Fibroblast of mammary gland (primary cell): Measurements from ENCODE around the gene DLGAP3.

Source experiments
- DNase-seq: peaks from one replicate; pipeline ENCODE4 v3.0.0-alpha.2; 2010; ENCODE audit warnings: low read depth
- H3K4me3 ChIP-seq: 2 replicates; pipeline ENCODE4 v1.5.1; 2011; ENCODE audit warnings: low read depth, mild to moderate bottlenecking, low read length, moderate library complexity; ENCODE audit not compliant: control insufficient read depth
- TF ChIP-seq, protein P1 (sequence below): conservative IDR thresholded peaks from 2 replicates; pipeline ENCODE4 v1.5.1; 2011; ENCODE audit warnings: low read depth, low read length, inconsistent platforms; ENCODE audit not compliant: control insufficient read depth, insufficient read depth

DLGAP3 gene

GRCh38 chr1:34868230-34869049 is 61.0 kb downstream of the DLGAP3 start:
- DNase-seq, result no peak
- TF ChIP-seq, protein P1, sequence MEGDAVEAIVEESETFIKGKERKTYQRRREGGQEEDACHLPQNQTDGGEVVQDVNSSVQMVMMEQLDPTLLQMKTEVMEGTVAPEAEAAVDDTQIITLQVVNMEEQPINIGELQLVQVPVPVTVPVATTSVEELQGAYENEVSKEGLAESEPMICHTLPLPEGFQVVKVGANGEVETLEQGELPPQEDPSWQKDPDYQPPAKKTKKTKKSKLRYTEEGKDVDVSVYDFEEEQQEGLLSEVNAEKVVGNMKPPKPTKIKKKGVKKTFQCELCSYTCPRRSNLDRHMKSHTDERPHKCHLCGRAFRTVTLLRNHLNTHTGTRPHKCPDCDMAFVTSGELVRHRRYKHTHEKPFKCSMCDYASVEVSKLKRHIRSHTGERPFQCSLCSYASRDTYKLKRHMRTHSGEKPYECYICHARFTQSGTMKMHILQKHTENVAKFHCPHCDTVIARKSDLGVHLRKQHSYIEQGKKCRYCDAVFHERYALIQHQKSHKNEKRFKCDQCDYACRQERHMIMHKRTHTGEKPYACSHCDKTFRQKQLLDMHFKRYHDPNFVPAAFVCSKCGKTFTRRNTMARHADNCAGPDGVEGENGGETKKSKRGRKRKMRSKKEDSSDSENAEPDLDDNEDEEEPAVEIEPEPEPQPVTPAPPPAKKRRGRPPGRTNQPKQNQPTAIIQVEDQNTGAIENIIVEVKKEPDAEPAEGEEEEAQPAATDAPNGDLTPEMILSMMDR, result no peak
- H3K4me3 ChIP-seq, result no peak overlapping the region

DNA sequence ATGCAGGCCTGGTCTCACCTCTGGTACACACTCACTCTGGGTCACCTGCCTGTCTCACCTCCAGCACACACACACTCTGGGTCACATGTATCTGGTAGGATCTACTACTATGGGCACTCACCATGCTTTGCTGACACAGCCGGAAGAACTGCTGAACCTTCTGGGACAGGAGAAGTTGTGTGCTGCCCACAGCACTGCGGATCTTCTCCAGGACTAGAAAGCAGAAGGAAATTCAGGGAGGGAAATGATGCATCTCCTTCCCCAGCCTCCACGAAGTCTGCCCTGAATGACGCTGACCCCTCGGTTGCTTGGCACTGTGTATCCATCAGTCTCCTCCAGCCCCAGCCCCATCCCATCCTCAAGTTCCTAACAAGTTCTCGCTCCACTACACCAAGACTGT is 62.0 kb downstream of the DLGAP3 start:
- no peak overlapping the region for H3K4me3 ChIP-seq
- DNase-seq, result no peak

DNA sequence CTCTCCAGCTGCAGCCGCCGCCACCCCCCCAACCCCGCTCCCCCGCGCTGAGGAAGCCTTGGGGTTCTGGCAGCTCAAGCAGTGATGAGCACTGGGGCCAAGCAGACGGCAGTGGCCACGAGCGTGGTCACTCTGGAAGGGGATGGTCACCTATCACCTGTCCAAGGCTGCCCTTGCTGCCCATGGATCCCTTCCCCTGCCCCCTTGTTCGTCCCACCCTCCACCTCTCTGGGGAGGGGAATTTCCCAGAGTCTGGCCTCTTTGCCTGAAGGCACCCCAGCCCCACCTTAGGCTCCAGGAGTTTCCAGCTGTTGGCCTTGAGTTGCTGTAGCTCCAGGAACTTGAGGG is 62.7 kb downstream of the DLGAP3 start:
- no peak for DNase-seq
- H3K4me3 ChIP-seq, result peak overlapping the region; percentile 63
- TF ChIP-seq, protein P1, result no peak

More for the DNA sequence above, 62.0 kb downstream of the DLGAP3 start:
- TF ChIP-seq, protein P1, result no peak

DNA sequence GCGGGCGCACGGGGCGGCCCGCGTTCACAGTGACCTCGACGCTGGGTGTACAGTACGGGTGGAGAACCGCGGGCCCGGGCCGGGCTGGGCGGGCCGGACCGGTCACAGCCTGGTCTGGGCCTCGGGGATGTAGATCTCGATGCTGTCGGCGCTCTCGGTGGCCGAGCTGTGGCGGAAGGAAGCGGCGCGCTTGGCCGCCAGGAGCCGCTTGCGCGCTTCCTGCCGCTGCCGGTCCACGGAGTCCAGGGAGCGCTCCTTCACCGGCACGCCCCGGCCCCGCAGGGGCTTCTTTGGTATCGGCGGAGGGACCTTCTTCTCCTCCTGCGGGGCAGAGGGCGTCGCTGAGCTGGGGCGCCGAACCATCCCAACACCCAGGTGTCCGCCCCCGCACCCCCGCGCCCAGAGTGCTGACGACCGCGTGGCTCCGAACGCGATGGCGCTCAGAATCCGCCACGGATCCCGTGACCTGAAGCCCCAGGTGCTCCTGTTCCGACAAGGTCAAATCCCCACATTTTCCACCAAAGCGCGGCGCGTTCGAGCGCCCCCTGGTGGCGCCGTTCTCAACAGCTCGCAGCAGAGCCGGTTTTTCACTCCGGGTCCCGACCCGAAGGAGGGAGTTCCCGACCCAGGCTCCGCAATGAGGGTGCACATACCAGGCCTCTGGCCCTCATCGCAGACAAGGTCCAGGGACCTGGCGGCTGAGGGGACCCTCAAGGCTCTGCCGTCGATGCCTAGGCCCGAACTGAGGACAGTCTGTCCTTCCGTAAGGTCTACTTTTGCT is 63.3 kb downstream of the DLGAP3 start:
- DNase-seq, result peak; percentile 64
- TF ChIP-seq, protein P1, result peak; percentile 85
- peak overlapping the region; percentile 63 for H3K4me3 ChIP-seq

DNA sequence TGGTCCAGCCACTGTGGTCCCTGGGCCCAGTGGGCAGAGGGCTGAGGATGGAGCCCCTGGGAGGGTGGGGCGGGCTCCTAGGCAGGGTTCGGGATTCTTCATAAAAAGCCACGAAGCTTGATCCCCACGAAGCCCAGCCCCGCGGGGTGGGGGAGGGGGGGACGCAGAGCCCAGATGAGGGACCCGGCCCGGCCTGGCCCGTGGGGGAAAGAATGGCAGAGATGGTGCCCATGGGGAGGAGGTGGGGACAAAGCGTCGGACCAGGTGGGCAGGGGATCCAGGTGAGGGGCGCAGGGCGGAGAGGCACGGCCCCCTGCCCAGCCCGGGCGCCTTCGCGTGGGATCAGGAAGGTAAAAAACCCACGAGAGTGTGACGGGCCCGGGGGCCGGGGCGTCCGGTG is 63.9 kb downstream of the DLGAP3 start:
- TF ChIP-seq, protein P1, result no peak
- H3K4me3 ChIP-seq, result peak overlapping the region; percentile 63
- DNase-seq, result no peak

GRCh38 chr1:34864759-34865158 is 64.7 kb downstream of the DLGAP3 start:
- TF ChIP-seq, protein P1, result no peak
- no peak for DNase-seq
- no peak overlapping the region for H3K4me3 ChIP-seq
